ENCODE data around the gene DNAJB11.

The DNAJB11 gene

GRCh38 chr3:186593862-186594261, 23.3 kb downstream of the DNAJB11 start:
- in situ Hi-C loops (cut with MboI; ENCODE audit: low sequenced_read_pairs), result no loop called here

- in situ Hi-C loops (cut with MboI; ENCODE audit: low sequenced_read_pairs), result no loop called here
Measured at GRCh38 chr3:186594591-186595113, 24.1 kb downstream of the DNAJB11 start.

- in situ Hi-C loops (cut with MboI; ENCODE audit: low sequenced_read_pairs), result no loop called here
Measured at GRCh38 chr3:186596568-186597287, 26.2 kb downstream of the DNAJB11 start.

GRCh38 chr3:186598108-186598784, 27.7 kb downstream of the DNAJB11 start:
- in situ Hi-C loops (cut with MboI; ENCODE audit: low sequenced_read_pairs), result no loop called here

GRCh38 chr3:186598794-186599141, 28.2 kb downstream of the DNAJB11 start:
- in situ Hi-C loops (cut with MboI; ENCODE audit: low sequenced_read_pairs), result no loop called here

GRCh38 chr3:186599142-186599784, 28.7 kb downstream of the DNAJB11 start:
- in situ Hi-C loops (cut with MboI; ENCODE audit: low sequenced_read_pairs), result no loop called here

GRCh38 chr3:186599785-186600166, 29.3 kb downstream of the DNAJB11 start:
- in situ Hi-C loops (cut with MboI; ENCODE audit: low sequenced_read_pairs), result no loop called here

GRCh38 chr3:186600896-186601295, 30.4 kb downstream of the DNAJB11 start:
- in situ Hi-C loops (cut with MboI; ENCODE audit: low sequenced_read_pairs), result no loop called here

GRCh38 chr3:186603159-186603558, 32.6 kb downstream of the DNAJB11 start:
- in situ Hi-C loops (cut with MboI; ENCODE audit: low sequenced_read_pairs), result no loop called here

GRCh38 chr3:186605078-186605477, 34.6 kb downstream of the DNAJB11 start:
- in situ Hi-C loops (cut with MboI; ENCODE audit: low sequenced_read_pairs), result no loop called here

GRCh38 chr3:186605561-186606545, 35.3 kb downstream of the DNAJB11 start:
- in situ Hi-C loops (cut with MboI; ENCODE audit: low sequenced_read_pairs), result no loop called here

GRCh38 chr3:186608624-186609215, 38.2 kb downstream of the DNAJB11 start:
- in situ Hi-C loops (cut with MboI; ENCODE audit: low sequenced_read_pairs), result no loop called here

GRCh38 chr3:186609247-186609868, 38.8 kb downstream of the DNAJB11 start:
- in situ Hi-C loops (cut with MboI; ENCODE audit: low sequenced_read_pairs), result no loop called here

- in situ Hi-C loops (cut with MboI; ENCODE audit: low sequenced_read_pairs), result no loop called here
Measured at GRCh38 chr3:186612065-186612464, 41.5 kb downstream of the DNAJB11 start.

GRCh38 chr3:186612721-186613636, 42.5 kb downstream of the DNAJB11 start, which contains the start of gene AHSG:
AHSG (plus strand) TSS chr3:186613060; CDS start chr3:186613142, 82 bp downstream.
- in situ Hi-C loops (cut with MboI; ENCODE audit: low sequenced_read_pairs), result no loop called here

- in situ Hi-C loops (cut with MboI; ENCODE audit: low sequenced_read_pairs), result no loop called here
Measured at GRCh38 chr3:186613637-186614265, 43.2 kb downstream of the DNAJB11 start.

- in situ Hi-C loops (cut with MboI; ENCODE audit: low sequenced_read_pairs), result no loop called here
Measured at GRCh38 chr3:186614266-186614596, 43.7 kb downstream of the DNAJB11 start.
